Gastrocnemius medialis (tissue), 4 donors: ENCODE results near the gene TMEM198.

Experiments used
- POLR2A ChIP-seq, 2 donors: fragments of 450-650 bp; IDR thresholded peaks; one replicate each; pipeline ENCODE4 v1.6.1; 2017; ENCODE audit warnings: antibody characterized with exemption in 2 of 2, mild to moderate bottlenecking in 2 of 2, moderate library complexity in 2 of 2
- TF ChIP-seq, protein P1 (sequence below), 5 experiments: fragments of 450-650 bp in 3 of 5; fragments of 200-600 bp in 2 of 5; sonication (generic) in 2 of 5; IDR thresholded peaks in 4 of 5; conservative IDR thresholded peaks in 1 of 5; 1 replicate in 4 of 5; 2 replicates in 1 of 5; pipeline ENCODE4 v1.5.1; 2016 to 2019; ENCODE audit warnings: antibody characterized with exemption in 5 of 5, mild to moderate bottlenecking in 3 of 5, moderate library complexity in 3 of 5

DNA sequence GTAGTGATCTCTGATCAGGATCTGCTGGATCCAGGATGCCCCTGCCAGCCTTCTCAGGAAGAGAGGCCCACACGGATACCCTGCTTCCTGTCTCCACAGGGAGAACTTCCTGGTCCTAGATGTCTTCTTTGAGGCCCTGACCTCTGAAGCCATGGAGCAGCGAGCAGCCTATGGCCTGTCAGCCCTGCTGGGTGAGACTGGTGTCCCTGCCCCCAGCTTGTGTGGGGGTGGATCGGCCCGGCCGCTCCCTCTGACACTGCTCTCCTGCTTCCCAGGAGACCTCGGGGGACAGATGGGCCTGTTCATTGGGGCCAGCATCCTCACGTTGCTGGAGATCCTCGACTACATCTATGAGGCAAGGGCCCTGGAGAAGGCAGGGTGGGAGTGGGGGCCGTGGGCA lies 6.9 kb upstream of the TMEM198 start:
- TF ChIP-seq, protein P1, sequence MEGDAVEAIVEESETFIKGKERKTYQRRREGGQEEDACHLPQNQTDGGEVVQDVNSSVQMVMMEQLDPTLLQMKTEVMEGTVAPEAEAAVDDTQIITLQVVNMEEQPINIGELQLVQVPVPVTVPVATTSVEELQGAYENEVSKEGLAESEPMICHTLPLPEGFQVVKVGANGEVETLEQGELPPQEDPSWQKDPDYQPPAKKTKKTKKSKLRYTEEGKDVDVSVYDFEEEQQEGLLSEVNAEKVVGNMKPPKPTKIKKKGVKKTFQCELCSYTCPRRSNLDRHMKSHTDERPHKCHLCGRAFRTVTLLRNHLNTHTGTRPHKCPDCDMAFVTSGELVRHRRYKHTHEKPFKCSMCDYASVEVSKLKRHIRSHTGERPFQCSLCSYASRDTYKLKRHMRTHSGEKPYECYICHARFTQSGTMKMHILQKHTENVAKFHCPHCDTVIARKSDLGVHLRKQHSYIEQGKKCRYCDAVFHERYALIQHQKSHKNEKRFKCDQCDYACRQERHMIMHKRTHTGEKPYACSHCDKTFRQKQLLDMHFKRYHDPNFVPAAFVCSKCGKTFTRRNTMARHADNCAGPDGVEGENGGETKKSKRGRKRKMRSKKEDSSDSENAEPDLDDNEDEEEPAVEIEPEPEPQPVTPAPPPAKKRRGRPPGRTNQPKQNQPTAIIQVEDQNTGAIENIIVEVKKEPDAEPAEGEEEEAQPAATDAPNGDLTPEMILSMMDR (IDR thresholded peaks at IDR 0.05 in 4 of 5, conservative IDR thresholded peaks at IDR 0.05 in 1 of 5) = no peak
- TF ChIP-seq POLR2A (IDR thresholded peaks at IDR 0.05) = no peak
